HTERT RPE-1 (cell line): Measurements from ENCODE around the gene SLC19A1.

Source experiments
- in situ Hi-C: fragments of 300-500 bp; cut with MboI; formaldehyde crosslinking; loops from 4 replicates; pipeline ENCODE4 v1.14.3; 2020; ENCODE audit warnings: low sequenced_read_pairs

Gene SLC19A1

GRCh38 chr21:45482899-45483821, 59.1 kb downstream of the SLC19A1 start:
- in situ Hi-C loops, result no loop called here

GRCh38 chr21:45481977-45482898, 60.0 kb downstream of the SLC19A1 start:
- in situ Hi-C loops, result no loop called here

- in situ Hi-C loops, result no loop called here
Measured at GRCh38 chr21:45481566-45481965, 60.7 kb downstream of the SLC19A1 start.

- in situ Hi-C loops, result no loop called here
Measured at GRCh38 chr21:45480701-45481500, 61.3 kb downstream of the SLC19A1 start.

- in situ Hi-C loops, result no loop called here
Measured at GRCh38 chr21:45479691-45480675, 62.3 kb downstream of the SLC19A1 start.

GRCh38 chr21:45478816-45479669, 63.2 kb downstream of the SLC19A1 start:
- in situ Hi-C loops, result no loop called here

- in situ Hi-C loops, result no loop called here
Measured at GRCh38 chr21:45478115-45478801, 64.0 kb downstream of the SLC19A1 start.

- in situ Hi-C loops, result no loop called here
Measured at GRCh38 chr21:45477176-45478114, 64.8 kb downstream of the SLC19A1 start.

- in situ Hi-C loops, result no loop called here
Measured at GRCh38 chr21:45476582-45476981, 65.7 kb downstream of the SLC19A1 start.

- in situ Hi-C loops, result no loop called here
Measured at GRCh38 chr21:45475797-45476570, 66.3 kb downstream of the SLC19A1 start.

- in situ Hi-C loops, result no loop called here
Measured at GRCh38 chr21:45475004-45475685, 67.1 kb downstream of the SLC19A1 start.

- in situ Hi-C loops, result no loop called here
Measured at GRCh38 chr21:45474323-45474950, 67.8 kb downstream of the SLC19A1 start.

- in situ Hi-C loops, result no loop called here
Measured at GRCh38 chr21:45473496-45474322, 68.5 kb downstream of the SLC19A1 start.
